IMR-90 (cell line): ENCODE data around the gene ZXDC. TPM values are rescaled to one million over a fixed set of nuclear protein-coding genes. Genes with fewer than 3 reads are reported as not detected.

ENCODE experiments used
- ATAC-seq: fragments of 200-7000 bp; cut with Tn5 transposase; 2 replicates; pipeline ENCODE4 v1.9.1; 2020; ENCODE audit warnings: low read depth, mild to moderate bottlenecking, moderate library complexity
- BruUV-seq: library from RNA; stranded (reverse); fragments of 400-500 nt; replicated peaks from 2 replicates; lab custom pipeline; 2021; lab: Mats Ljungman, UMichigan
- CTCF ChIA-PET: fragments of 300-600 bp; formaldehyde crosslinking; extraction: SDS; loops from one replicate; lab custom pipeline; 2021; ENCODE audit warnings: antibody characterized with exemption; lab: Yijun Ruan, JAX
- POLR2A ChIA-PET: fragments of 300-600 bp; sonication (Branson Sonifier 250); formaldehyde crosslinking; loops from one replicate; lab custom pipeline; 2022; ENCODE audit warnings: antibody characterized with exemption; ENCODE audit not compliant: unreplicated experiment; lab: Charles Lee
- DNase-seq: peaks from one replicate; pipeline ENCODE4 v3.0.0; 2013
- H2AFZ ChIP-seq: replicated peaks from 2 replicates; pipeline ENCODE3; 2013; ENCODE audit warnings: low read length, mild to moderate bottlenecking; ENCODE audit not compliant: poor library complexity
- H2AK5ac ChIP-seq: 2 replicates; pipeline ENCODE4 v1.6.1; 2013; ENCODE audit warnings: low read depth, low read length, inconsistent platforms
- H2AK9ac ChIP-seq: replicated peaks from 2 replicates; pipeline ENCODE3; 2013; ENCODE audit warnings: mild to moderate bottlenecking, low read depth, low read length, moderate library complexity; ENCODE audit not compliant: poor library complexity
- H2BK120ac ChIP-seq: 2 replicates; pipeline ENCODE4 v1.6.1; 2013; ENCODE audit warnings: low read depth, low read length, inconsistent platforms
- H2BK15ac ChIP-seq: 3 replicates; pipeline ENCODE4 v1.6.1; 2013; ENCODE audit warnings: low read depth, low read length, inconsistent platforms
- H2BK20ac ChIP-seq: 2 replicates; pipeline ENCODE4 v1.6.1; 2013; ENCODE audit warnings: low read depth, mild to moderate bottlenecking, inconsistent platforms, low read length, moderate library complexity
- H2BK5ac ChIP-seq: 2 replicates; pipeline ENCODE4 v1.6.1; 2013; ENCODE audit warnings: mild to moderate bottlenecking, low read depth, low read length, inconsistent platforms; ENCODE audit not compliant: poor library complexity, severe bottlenecking
- H3K14ac ChIP-seq: replicated peaks from 2 replicates; pipeline ENCODE4 v1.6.1; 2013; ENCODE audit warnings: low read depth, low read length, inconsistent platforms
- H3K18ac ChIP-seq: 2 replicates; pipeline ENCODE4 v1.6.1; 2013; ENCODE audit warnings: low read depth, low read length, control low read depth
- H3K23ac ChIP-seq: 2 replicates; pipeline ENCODE4 v1.6.1; 2013; ENCODE audit warnings: low read depth, low read length, inconsistent platforms
- H3K27ac ChIP-seq: 2 replicates; pipeline ENCODE4 v1.5.1; 2013; ENCODE audit warnings: mild to moderate bottlenecking, control low read depth, low read length; ENCODE audit not compliant: insufficient read depth
- H3K27me3 ChIP-seq: 2 replicates; pipeline ENCODE4 v1.6.1; 2013; ENCODE audit warnings: low read length; ENCODE audit not compliant: control insufficient read depth, insufficient read depth
- H3K36me3 ChIP-seq: 2 replicates; pipeline ENCODE4 v1.6.1; 2013; ENCODE audit warnings: low read length, mixed read lengths; ENCODE audit not compliant: control insufficient read depth, insufficient read depth
- H3K4ac ChIP-seq: 2 replicates; pipeline ENCODE4 v1.6.1; 2013; ENCODE audit warnings: low read depth, low read length, inconsistent platforms
- H3K4me1 ChIP-seq: 2 replicates; pipeline ENCODE4 v1.6.1; 2013; ENCODE audit warnings: low read length, mixed read lengths; ENCODE audit not compliant: control insufficient read depth, insufficient read depth
- H3K4me2 ChIP-seq: 2 replicates; pipeline ENCODE4 v1.6.1; 2013; ENCODE audit warnings: low read depth, mild to moderate bottlenecking, control low read depth, low read length, moderate library complexity
- H3K4me3 ChIP-seq: 2 replicates; pipeline ENCODE4 v1.5.1; 2013; ENCODE audit warnings: low read depth, mild to moderate bottlenecking, control low read depth, low read length, moderate library complexity; ENCODE audit not compliant: insufficient read depth
- H3K56ac ChIP-seq: 2 replicates; pipeline ENCODE4 v1.6.1; 2013; ENCODE audit warnings: low read length, inconsistent platforms; ENCODE audit not compliant: insufficient read depth; ENCODE audit errors: extremely low read depth
- H3K79me1 ChIP-seq, 2 experiments: 2 replicates each; pipeline ENCODE4 v1.6.1; 2013; ENCODE audit warnings: low read length in 2 of 2, inconsistent platforms in 1 of 2, low read depth in 1 of 2
- H3K9ac ChIP-seq: 2 replicates; pipeline ENCODE4 v1.6.1; 2013; ENCODE audit warnings: low read depth, low read length, control low read depth
- H3K9me1 ChIP-seq: 2 replicates; pipeline ENCODE4 v1.6.1; 2013; ENCODE audit warnings: low read length, inconsistent platforms; ENCODE audit not compliant: insufficient read depth
- H3K9me3 ChIP-seq: 2 replicates; pipeline ENCODE4 v1.6.1; 2013; ENCODE audit warnings: low read length; ENCODE audit not compliant: control insufficient read depth, insufficient read depth
- H4K20me1 ChIP-seq: 2 replicates; pipeline ENCODE4 v1.6.1; 2013; ENCODE audit warnings: low read length, inconsistent platforms; ENCODE audit not compliant: insufficient read depth
- H4K5ac ChIP-seq: 2 replicates; pipeline ENCODE4 v1.6.1; 2013; ENCODE audit warnings: mild to moderate bottlenecking, low read depth, low read length, control low read depth
- H4K8ac ChIP-seq, 2 experiments: 2 replicates each; pipeline ENCODE4 v1.6.1; 2013; ENCODE audit warnings: low read depth in 2 of 2, low read length in 2 of 2, control low read depth in 1 of 2, inconsistent platforms in 1 of 2
- H4K91ac ChIP-seq: 2 replicates; pipeline ENCODE4 v1.6.1; 2013; ENCODE audit warnings: low read depth, low read length, inconsistent platforms; ENCODE audit not compliant: insufficient read depth
- CHD1 ChIP-seq: IDR thresholded peaks from 2 replicates; pipeline ENCODE4 v1.6.1; 2012; ENCODE audit warnings: low read depth, low read length, improper control_type of control experiment
- MAFK ChIP-seq: IDR thresholded peaks from 2 replicates; pipeline ENCODE4 v1.6.1; 2012; ENCODE audit warnings: low read depth, low read length, improper control_type of control experiment
- NFE2L2 ChIP-seq: fragments of 150-350 bp; IDR thresholded peaks from 2 replicates; pipeline ENCODE4 v1.6.1; 2016; ENCODE audit warnings: low read depth, mild to moderate bottlenecking, low read length
- RAD21 ChIP-seq: IDR thresholded peaks from 2 replicates; pipeline ENCODE4 v1.6.1; 2012; ENCODE audit warnings: low read length, improper control_type of control experiment
- RCOR1 ChIP-seq: IDR thresholded peaks from 2 replicates; pipeline ENCODE4 v1.6.1; 2012; ENCODE audit warnings: mild to moderate bottlenecking, low read length, improper control_type of control experiment; ENCODE audit not compliant: insufficient replicate concordance
- RFX5 ChIP-seq: IDR thresholded peaks from 2 replicates; pipeline ENCODE4 v1.8.0; 2012; ENCODE audit warnings: low read depth, mild to moderate bottlenecking, low read length, moderate library complexity
- WGBS, 2 experiments: methylation state at CpG; one replicate each; pipeline versions ENCODE4 v1.1.5 to v1.1.7; 2013; ENCODE audit warnings: missing lambda C conversion rate in 2 of 2; ENCODE audit not compliant: insufficient read length in 1 of 2; ENCODE audit errors: extremely low coverage in 2 of 2; 5-methylcytosine and 5-hydroxymethylcytosine counted together
- dilution Hi-C: fragments of 300-500 bp; cut with HindIII; formaldehyde crosslinking; loops from one replicate; pipeline ENCODE4 v1.14.3; 2018; ENCODE audit warnings: low sequenced_read_pairs; ENCODE audit not compliant: unreplicated experiment
- in situ Hi-C: fragments of 300-500 bp; cut with MboI; formaldehyde crosslinking; loops from 3 replicates; pipeline ENCODE4 v1.14.3; 2019; ENCODE audit warnings: low sequenced_read_pairs, inconsistent platforms, mixed read lengths
- intact Hi-C: fragments of 100-400 bp; cut with micrococcal nuclease; formaldehyde crosslinking; loops from 2 replicates; pipeline ENCODE4 v1.10.0; 2022
- polyA plus RNA-seq, 3 experiments: library from polyadenylated mRNA; depleted of rRNA; stranded (reverse); fragments of >200 nt; gene quantifications; 2 replicates each; pipeline ENCODE4 v1.2.3, GENCODE V29; 2012; ENCODE audit warnings: low replicate concordance in 1 of 3
- total RNA-seq: library from RNA; depleted of rRNA; stranded (reverse); fragments of >200 nt; gene quantifications from 2 replicates; pipeline ENCODE4 v1.2.3, GENCODE V29; 2012
- TF ChIP-seq, protein P1 (sequence below): fragments of 150-350 bp; IDR thresholded peaks from 2 replicates; pipeline ENCODE4 v1.6.1; 2016; ENCODE audit warnings: low read depth, mild to moderate bottlenecking, low read length, moderate library complexity, borderline replicate concordance

The ZXDC gene
- total and polyA plus RNA-seq, 2 of the 4 experiments (the other 2 are of a cell fraction) = 11.5 to 14.3 TPM

DNA sequence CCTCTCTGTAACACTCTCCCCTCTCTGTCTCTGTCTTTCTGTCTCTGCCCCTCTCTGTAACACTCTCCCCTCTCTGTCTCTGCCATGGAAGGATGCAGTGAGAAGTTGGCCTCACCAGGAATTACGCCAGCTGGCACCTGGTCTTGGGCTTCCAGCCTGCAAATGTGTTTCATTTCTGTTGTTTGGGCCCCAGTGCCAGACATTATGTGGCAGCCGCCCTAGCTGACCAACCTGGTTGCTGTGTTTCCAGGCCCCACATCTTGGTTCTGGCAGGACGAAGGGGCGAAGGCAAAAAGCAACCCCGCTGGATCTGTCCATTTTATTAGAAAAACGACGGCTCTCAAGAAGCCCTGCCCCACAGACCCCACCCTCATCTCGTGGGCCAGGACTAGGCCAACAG is 5.2 kb upstream of the ZXDC start:
- peaks cover 0 to 3% of the 10 kb centered on the region in 2 experiments; a peak in 1 of 4 replicates for H3K79me1 ChIP-seq
- no peak overlapping the region for H4K5ac ChIP-seq
- ATAC-seq = no peak
- H2BK5ac ChIP-seq = no peak overlapping the region
- BruUV-seq = no TSS peak
- no peak for DNase-seq
- dilution Hi-C loops (no loop called here), intact Hi-C loops (no loop called here), in situ Hi-C loops (no loop called here)
- no peak overlapping the region for H4K8ac ChIP-seq
- no peak overlapping the region for H3K23ac ChIP-seq
- no peak overlapping the region for H3K56ac ChIP-seq
- H3K27me3 ChIP-seq = peaks cover 2% of the 10 kb centered on the region; the same call in 1 of the 2 replicates
- H3K9ac ChIP-seq = no peak overlapping the region
- TF ChIP-seq RFX5 (no peak), RCOR1 (no peak), NFE2L2 (no peak), MAFK (no peak), RAD21 (no peak), CHD1 (no peak)
- TF ChIP-seq, protein P1, sequence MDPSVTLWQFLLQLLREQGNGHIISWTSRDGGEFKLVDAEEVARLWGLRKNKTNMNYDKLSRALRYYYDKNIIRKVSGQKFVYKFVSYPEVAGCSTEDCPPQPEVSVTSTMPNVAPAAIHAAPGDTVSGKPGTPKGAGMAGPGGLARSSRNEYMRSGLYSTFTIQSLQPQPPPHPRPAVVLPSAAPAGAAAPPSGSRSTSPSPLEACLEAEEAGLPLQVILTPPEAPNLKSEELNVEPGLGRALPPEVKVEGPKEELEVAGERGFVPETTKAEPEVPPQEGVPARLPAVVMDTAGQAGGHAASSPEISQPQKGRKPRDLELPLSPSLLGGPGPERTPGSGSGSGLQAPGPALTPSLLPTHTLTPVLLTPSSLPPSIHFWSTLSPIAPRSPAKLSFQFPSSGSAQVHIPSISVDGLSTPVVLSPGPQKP = no peak
- H4K20me1 ChIP-seq = no peaks in the 10 kb centered on the region
- no peak overlapping the region for H2BK120ac ChIP-seq
- no peak overlapping the region for H3K4me2 ChIP-seq
- no peak overlapping the region for H2AK9ac ChIP-seq
- H3K36me3 ChIP-seq = no peaks in the 10 kb centered on the region
- no peak overlapping the region for H3K27ac ChIP-seq
- H4K91ac ChIP-seq = no peak overlapping the region
- H2AFZ ChIP-seq = no peak overlapping the region
- WGBS, 2 experiments = 57% methylated on average over 1 of the region's 8 CpGs; no CpG with 5 or more reads in 1 of the 2 experiments
- H3K4ac ChIP-seq = no peak overlapping the region
- no peak overlapping the region for H3K4me3 ChIP-seq
- H3K4me1 ChIP-seq = peaks cover 2% of the 10 kb centered on the region; the same call in 1 of the 2 replicates
- 0 out of 2 replicates have a peak, but pooled peaks cover 6% of the 10 kb centered on the region for H3K9me1 ChIP-seq
- H2AK5ac ChIP-seq = no peak overlapping the region
- no peak overlapping the region for H2BK20ac ChIP-seq
- CTCF ChIA-PET = no interaction called here
- POLR2A ChIA-PET = no interaction called here
- H2BK15ac ChIP-seq = no peak overlapping the region
- no peak overlapping the region for H3K14ac ChIP-seq
- no peak overlapping the region for H3K18ac ChIP-seq
- H3K9me3 ChIP-seq = no peaks in the 10 kb centered on the region
